Neuron (in vitro differentiated cells): ENCODE results near the gene CSNK1G2.

ENCODE experiments used
- H2AFZ ChIP-seq: one replicate; pipeline ENCODE4 v1.6.1; 2013; ENCODE audit warnings: low read depth, mild to moderate bottlenecking, inconsistent platforms, low read length, moderate library complexity
- H3K27me3 ChIP-seq: one replicate; pipeline ENCODE4 v1.6.1; 2013; ENCODE audit warnings: low read length; ENCODE audit not compliant: insufficient read depth
- H3K36me3 ChIP-seq: one replicate; pipeline ENCODE4 v1.6.1; 2013; ENCODE audit warnings: low read length; ENCODE audit not compliant: insufficient read depth
- H3K4me1 ChIP-seq: one replicate; pipeline ENCODE4 v1.6.1; 2013; ENCODE audit warnings: low read length; ENCODE audit not compliant: insufficient read depth
- H3K4me3 ChIP-seq: 2 replicates; pipeline ENCODE4 v1.5.1; 2013; ENCODE audit warnings: mild to moderate bottlenecking, low read length, moderate library complexity
- H3K9me3 ChIP-seq: one replicate; pipeline ENCODE4 v1.6.1; 2013; ENCODE audit warnings: low read length

The CSNK1G2 gene

DNA sequence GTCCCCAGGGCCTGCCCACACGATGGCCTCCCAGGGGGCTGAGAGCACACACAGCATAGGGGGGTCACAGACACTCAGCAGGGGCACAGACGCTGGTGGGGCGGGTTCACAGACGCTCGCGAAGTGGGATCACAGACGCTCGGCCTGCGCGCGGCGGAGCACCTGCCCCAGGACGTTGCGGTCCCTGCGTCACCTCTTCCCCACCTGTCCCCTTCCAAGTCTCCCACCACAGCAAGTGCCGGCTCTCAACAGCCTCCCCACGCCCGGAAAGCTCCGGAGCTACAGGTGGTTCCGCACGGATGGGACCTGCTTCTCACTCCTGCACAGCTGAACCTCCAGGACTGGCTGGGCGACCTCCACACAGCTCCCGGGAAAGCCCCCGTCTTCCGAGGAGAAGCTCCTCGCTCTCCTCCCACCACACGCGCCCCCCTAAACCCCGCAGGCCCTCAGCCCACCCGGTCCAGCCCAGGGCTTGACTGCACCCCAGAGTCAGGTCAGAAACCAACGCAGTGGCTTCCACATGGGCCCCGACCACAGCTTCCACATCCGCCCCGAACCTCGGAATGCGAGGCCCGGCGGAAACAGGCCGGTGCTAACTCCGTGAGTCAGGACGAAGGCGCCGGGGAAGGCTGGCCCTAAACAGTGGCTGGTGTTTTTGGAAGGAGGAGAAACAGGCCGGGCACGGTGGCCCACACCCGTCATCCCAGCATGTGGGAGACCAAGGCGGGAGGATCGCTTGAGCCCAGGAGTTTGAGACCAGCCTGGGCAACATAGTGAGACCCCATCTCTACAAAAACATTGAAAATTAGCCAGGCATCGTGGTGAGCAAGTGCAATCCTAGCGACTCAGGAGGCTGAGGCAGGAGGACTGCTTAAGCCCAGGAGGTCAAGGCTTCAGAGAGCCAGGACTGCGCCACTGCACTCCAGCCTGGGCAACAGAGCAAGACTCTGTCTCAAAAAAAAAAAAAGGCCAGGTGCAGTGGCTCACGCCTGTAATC lies 58.0 kb downstream of the CSNK1G2 start:
- Histone ChIP-seq H2AFZ (no peak overlapping the region), H3K36me3 (peaks cover 47% of the 10 kb centered on the region), H3K27me3 (no peaks in the 10 kb centered on the region), H3K9me3 (peaks cover 17% of the 10 kb centered on the region), H3K4me3 (no peak overlapping the region), H3K4me1 (no peaks in the 10 kb centered on the region)

DNA sequence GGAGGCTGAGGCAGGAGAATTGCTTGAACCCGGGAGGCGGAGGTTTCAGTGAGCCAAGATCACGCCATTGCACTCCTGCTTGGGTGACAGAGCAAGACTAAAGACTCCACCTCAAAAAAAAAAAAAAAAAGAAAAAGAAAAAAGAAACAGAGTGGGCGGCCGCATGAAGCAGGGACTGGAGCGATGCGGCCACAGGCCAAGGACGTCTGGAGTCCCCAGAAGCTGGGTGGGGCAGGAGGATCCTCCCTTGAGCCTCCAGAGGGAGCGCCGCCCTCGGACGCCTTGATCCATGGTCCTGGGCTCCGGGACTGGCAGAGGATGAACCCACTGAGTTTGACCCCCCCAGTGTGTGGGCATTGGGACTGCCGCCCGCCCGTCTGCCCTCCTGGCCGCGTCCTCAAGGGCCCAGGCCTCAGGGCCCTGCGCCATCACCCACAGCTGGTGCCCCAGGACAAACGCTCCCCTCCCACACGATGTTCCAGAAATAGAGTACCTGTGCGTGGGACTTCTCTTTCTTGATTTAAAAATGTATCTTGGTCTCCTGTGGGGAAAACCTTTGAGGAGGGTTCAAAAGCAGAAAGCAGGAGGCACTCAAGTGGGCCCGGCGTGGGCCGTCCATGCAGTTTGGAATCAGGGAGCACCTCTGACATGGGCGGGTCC lies 59.0 kb downstream of the CSNK1G2 start:
- peaks cover 45% of the 10 kb centered on the region for H3K36me3 ChIP-seq
- peaks cover 18% of the 10 kb centered on the region for H3K9me3 ChIP-seq
- no peaks in the 10 kb centered on the region for H3K4me1 ChIP-seq
- no peak overlapping the region for H3K4me3 ChIP-seq
- no peak overlapping the region for H2AFZ ChIP-seq
- H3K27me3 ChIP-seq = no peaks in the 10 kb centered on the region

DNA sequence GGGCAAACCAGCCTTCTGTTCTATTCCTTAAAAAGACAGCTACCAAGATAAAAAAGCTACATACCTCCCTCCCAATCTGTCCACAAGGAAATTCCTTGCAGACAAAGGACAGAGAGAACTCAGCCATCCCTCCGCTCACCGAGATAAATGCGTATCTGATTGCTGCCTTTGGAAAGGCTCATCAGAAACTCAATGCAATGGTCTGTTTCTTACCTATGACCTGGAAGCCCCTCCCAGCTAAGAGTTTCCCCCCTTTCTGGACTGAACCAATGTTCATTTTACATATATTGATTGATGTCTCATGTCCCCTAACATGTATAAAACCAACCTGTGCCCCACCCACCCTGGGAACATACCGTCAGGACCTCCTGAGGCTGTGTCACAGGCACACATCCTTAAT lies 62.9 kb downstream of the CSNK1G2 start:
- Histone ChIP-seq H3K27me3 (no peaks in the 10 kb centered on the region), H3K4me3 (no peak overlapping the region), H3K4me1 (no peaks in the 10 kb centered on the region), H3K36me3 (peaks cover 30% of the 10 kb centered on the region), H2AFZ (no peak overlapping the region), H3K9me3 (peaks cover 13% of the 10 kb centered on the region)

DNA sequence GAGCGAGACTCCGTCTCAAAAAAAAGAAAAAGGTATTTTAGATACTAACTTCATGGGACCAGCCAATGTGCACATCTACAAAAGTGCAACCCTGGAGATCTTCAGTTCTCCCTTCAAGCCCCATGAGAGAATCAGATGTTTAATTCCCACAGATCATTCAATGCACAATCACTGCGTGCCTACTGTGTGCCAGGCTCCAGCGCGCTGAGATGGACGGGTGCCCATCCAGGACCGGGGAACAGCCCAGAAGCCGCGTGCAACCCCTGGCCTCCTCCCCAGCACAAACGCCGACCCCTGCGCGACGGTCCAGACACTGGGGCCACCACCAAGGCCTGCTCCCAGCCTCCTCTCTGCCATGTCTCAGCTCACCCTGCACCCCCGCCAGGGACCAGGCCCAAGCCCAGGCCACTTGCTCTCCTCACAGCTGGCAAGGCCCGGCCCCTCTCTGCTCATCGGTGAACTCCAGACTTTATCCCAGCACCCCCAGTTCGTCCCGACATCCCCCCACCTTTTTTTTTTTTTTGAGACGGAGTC lies 69.2 kb downstream of the CSNK1G2 start:
- H3K4me1 ChIP-seq = peaks cover 5% of the 10 kb centered on the region
- H3K4me3 ChIP-seq = no peak overlapping the region
- H3K36me3 ChIP-seq = peaks cover 14% of the 10 kb centered on the region
- peaks cover 11% of the 10 kb centered on the region for H3K9me3 ChIP-seq
- no peaks in the 10 kb centered on the region for H3K27me3 ChIP-seq
- no peak overlapping the region for H2AFZ ChIP-seq

DNA sequence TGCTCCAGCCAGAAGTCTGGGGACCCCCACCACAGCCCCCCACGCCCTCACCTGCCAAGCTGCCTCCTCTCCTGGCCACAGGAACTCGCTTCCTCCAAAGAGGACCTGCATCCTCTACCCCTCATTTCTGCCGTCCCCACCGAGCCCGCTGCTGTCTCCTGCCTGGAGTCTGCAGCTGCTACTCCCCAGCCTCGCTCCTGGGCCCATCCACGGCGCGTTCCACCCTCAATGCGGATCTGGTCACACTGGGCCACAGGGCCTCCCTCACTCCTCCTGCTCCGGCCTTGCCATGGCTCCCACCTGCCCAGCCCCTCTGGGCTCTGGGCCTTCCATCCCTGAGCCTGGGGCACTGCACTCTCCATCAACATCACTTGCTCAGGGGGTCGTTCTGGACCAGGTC lies 70.2 kb downstream of the CSNK1G2 start:
- Histone ChIP-seq H2AFZ (no peak overlapping the region), H3K4me3 (no peak overlapping the region), H3K27me3 (no peaks in the 10 kb centered on the region), H3K9me3 (peaks cover 11% of the 10 kb centered on the region), H3K36me3 (peaks cover 14% of the 10 kb centered on the region), H3K4me1 (peaks cover 5% of the 10 kb centered on the region)

DNA sequence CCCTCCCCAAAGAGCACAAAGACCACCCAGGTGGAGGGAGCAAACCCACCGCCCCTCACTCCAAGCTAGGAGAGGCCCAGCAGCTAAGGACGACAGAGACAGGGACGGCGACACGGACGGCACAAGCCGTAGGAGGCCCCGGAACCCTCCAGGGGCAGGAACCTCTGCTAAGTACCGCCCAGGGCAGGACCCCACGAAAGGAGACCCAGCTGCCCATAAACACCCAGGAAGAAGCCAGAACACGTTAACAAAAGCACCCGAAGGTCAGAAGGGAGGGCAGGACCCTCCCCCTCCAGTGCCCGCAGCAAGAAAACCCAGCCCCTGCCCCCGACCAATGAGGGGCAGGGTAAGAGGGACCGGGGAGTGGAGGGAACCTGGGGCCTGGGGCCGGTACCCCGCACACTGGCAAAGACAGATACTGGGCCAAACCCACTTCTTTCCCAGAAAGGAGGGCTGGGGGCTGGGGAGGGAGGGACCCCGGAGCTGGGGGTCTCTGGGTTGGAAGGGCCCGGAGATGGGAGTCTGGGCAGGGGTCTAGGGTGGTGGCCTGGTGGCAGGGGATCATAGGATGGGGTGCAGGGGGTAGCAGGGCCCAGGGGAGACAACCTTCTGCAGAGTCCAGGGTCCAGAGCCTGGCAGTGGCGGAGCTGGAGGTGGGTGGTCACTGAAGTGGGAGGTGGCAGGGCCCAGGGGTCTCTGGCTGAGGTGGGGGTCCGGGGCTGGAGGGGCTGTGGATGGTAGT lies 72.1 kb downstream of the CSNK1G2 start:
- Histone ChIP-seq H3K9me3 (peaks cover 11% of the 10 kb centered on the region), H3K36me3 (peaks cover 14% of the 10 kb centered on the region), H3K4me1 (peaks cover 5% of the 10 kb centered on the region), H3K27me3 (no peaks in the 10 kb centered on the region), H2AFZ (no peak overlapping the region), H3K4me3 (no peak overlapping the region)

DNA sequence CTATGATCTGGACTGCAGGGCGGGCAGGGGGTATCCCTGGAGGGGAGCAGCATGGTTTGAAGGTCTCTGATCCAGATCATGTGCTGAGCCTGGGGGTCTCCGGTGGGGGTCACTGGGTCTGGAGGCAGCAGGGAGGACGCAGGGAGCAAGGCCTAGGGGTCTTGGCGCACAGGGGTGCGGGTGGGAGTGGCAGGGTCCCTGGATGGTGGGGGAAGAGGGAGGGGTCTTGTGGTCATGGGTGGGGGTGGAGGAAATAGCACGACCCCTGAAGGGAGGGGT lies 72.7 kb downstream of the CSNK1G2 start:
- H3K27me3 ChIP-seq = no peaks in the 10 kb centered on the region
- no peak overlapping the region for H3K4me3 ChIP-seq
- peaks cover 5% of the 10 kb centered on the region for H3K4me1 ChIP-seq
- H3K9me3 ChIP-seq = peaks cover 11% of the 10 kb centered on the region
- H2AFZ ChIP-seq = no peak overlapping the region
- peaks cover 14% of the 10 kb centered on the region for H3K36me3 ChIP-seq

DNA sequence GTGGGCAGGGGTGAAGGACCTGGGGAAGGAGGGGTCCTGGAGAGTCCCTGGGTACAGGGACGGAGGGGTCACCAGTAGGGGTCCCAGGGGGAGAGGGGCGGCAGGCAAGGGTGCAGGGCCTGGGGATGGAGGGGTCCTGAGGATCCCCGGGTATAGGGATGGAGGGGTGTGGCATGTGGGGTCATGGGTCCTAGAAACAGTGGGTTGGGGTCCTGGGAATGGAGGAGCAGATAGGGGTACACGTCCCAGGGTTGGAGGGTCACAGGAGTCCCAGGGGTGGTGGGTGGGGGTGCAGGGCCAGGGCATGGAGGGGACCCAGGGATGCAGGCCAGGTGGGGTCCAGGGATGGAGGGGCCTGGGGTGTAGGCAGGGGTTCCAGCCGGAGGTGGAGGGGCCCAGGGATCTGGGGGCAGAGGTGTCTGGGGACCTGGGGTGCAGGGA lies 73.2 kb downstream of the CSNK1G2 start:
- Histone ChIP-seq H3K27me3 (no peaks in the 10 kb centered on the region), H2AFZ (no peak overlapping the region), H3K9me3 (peaks cover 11% of the 10 kb centered on the region), H3K4me1 (peaks cover 5% of the 10 kb centered on the region), H3K4me3 (peak overlapping the region; percentile 73), H3K36me3 (peaks cover 14% of the 10 kb centered on the region)

DNA sequence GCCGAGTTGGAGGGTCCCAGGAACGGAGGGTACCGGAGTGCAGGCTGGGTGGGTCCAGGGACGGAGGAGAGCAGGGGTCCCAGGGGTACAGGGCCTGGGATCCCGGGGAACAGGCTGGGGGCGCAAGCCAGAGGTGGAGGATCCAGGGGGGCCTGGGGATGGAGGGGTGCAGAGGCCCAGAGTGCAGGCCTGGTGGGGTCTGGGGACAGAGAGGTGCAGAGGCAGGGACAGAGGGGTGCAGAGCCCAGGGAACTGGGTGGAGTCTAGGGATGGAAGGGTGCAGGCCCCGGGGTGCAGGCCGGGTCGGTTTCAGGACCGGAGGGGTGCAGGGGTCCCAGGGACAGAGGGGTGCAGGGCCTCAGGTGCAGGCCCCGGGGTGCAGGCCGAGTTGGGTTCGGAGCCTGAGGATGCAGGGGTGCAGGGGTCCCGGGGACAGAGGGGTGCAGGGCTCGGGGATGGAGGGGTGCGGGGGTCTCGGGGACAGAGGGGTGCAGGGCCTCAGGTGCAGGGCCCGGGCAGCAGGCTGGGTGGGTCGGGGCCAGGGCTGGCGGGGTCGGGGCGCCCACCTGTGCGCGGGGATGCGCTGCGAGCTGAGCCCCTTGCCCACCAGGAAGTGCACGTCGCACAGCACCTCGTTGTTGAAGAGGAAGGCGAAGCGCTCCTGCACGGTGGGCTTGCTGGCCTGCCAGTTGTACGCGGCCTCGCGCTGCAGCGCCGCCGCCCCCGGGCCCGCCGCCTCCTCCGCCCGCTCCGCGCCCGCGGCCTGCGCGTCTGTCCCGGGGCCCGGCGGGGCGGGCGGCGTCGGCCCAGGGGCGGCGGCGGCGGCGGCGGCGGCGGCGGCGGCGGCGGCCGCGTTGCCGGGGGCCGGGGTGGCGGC lies 74.0 kb downstream of the CSNK1G2 start:
- Histone ChIP-seq H3K4me1 (peaks cover 7% of the 10 kb centered on the region), H3K4me3 (peak overlapping the region; percentile 73), H3K9me3 (peaks cover 11% of the 10 kb centered on the region), H2AFZ (no peak overlapping the region), H3K27me3 (no peaks in the 10 kb centered on the region), H3K36me3 (peaks cover 14% of the 10 kb centered on the region)

DNA sequence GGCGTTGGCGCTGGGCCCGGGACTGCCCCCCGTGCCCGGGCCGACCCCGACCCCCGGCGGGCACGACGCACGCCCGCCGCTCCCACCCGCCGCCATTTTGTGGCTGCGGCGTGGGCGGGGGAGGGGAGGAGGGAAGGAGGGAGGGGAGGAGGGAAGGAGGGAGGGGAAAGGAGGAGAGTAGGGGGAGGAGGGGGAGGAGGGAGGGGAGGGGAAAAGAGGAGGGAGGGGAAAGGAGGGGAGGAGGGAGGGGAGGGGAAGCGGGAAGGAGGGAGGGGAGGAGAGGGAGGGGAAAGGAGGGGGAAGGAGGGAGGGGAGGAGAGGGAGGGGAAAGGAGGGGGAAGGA lies 74.6 kb downstream of the CSNK1G2 start, which contains the start of gene BTBD2:
BTBD2 (minus strand) TSS at position 107 of the 343 bp plus-strand sequence; CDS start at position 96, 11 bp downstream.
- H3K27me3 ChIP-seq = no peaks in the 10 kb centered on the region
- H3K4me3 ChIP-seq = peak within 1 kb of the TSS; percentile 73
- peaks cover 10% of the 10 kb centered on the region for H3K36me3 ChIP-seq
- peaks cover 7% of the 10 kb centered on the region for H3K4me1 ChIP-seq
- peaks cover 8% of the 10 kb centered on the region for H3K9me3 ChIP-seq
- H2AFZ ChIP-seq = no peak within 1 kb of the TSS

DNA sequence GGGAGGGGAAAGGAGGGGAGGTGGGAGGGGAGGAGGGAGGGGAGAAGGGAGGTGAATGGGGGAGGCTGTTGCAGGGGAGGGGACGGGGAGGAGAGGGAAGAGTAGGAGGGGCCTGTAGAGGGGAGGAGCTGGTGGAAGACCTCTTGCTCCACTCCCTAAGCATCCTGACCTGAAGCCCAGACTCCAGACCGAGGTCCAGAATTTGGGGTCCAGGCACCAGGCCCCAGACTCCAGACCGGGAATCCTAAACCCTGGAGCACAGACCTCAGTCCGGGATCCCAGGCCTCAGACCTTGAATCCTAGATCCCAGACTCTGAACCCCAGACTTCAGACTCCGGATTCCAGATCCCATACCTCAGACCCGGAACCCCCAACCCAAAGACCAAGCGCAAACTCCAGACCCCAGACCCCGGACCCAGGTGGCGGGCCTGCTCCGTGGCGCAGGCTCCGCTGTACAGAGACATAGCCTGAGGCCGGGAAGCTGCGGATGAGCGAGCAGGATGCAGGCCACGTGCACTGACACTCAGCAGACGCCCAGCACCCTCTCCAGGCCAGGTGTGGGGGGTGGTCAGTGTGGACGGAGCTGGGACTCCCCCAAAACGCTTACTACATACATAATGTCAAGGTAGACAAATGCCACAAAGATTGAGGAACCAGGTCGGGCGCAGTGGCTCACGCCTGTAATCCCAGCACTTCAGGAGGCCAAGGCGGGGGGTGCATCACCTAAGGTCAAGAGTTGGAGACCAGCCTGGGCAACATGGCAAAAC lies 75.3 kb downstream of the CSNK1G2 start:
- H3K4me3 ChIP-seq = peak overlapping the region; percentile 56
- no peak overlapping the region for H2AFZ ChIP-seq

More for the DNA sequence above, 75.3 kb downstream of the CSNK1G2 start:
- Histone ChIP-seq H3K9me3 (peaks cover 3% of the 10 kb centered on the region), H3K4me1 (peaks cover 7% of the 10 kb centered on the region), H3K36me3 (peaks cover 5% of the 10 kb centered on the region), H3K27me3 (no peaks in the 10 kb centered on the region)
